HEK293T (cell line): ENCODE results near the gene PALLD.

Source experiments
- CTCF ChIA-PET: fragments of 350-600 bp; formaldehyde crosslinking; extraction: SDS; loops from one replicate; lab custom pipeline; 2021; ENCODE audit warnings: antibody characterized with exemption, inconsistent platforms; lab: Yijun Ruan, JAX
- POLR2A ChIA-PET: fragments of 350-600 bp; formaldehyde crosslinking; extraction: SDS; loops from one replicate; lab custom pipeline; 2020; ENCODE audit warnings: antibody characterized with exemption, inconsistent platforms; lab: Yijun Ruan, JAX
- DNase-seq: peaks from one replicate; pipeline ENCODE4 v3.0.0; 2012; ENCODE audit warnings: mixed read lengths; ENCODE audit errors: extremely low spot score
- ARNT ChIP-seq: fragments of 450-650 bp; IDR thresholded peaks from 2 replicates; pipeline ENCODE4 v1.6.1; 2017; ENCODE audit warnings: mild to moderate bottlenecking
- BHLHE40 ChIP-seq: fragments of 450-650 bp; IDR thresholded peaks from 2 replicates; pipeline ENCODE4 v1.6.1; 2016; ENCODE audit warnings: mild to moderate bottlenecking, moderate library complexity, borderline replicate concordance
- CTBP1 ChIP-seq: fragments of 450-650 bp; IDR thresholded peaks from 2 replicates; pipeline ENCODE4 v1.6.1; 2016; ENCODE audit warnings: borderline replicate concordance
- ELF4 ChIP-seq: fragments of 450-650 bp; IDR thresholded peaks from 2 replicates; pipeline ENCODE4 v1.6.1; 2017; ENCODE audit warnings: antibody characterized with exemption
- FOXA1 ChIP-seq: fragments of 450-650 bp; IDR thresholded peaks from 2 replicates; pipeline ENCODE4 v1.6.1; 2016; ENCODE audit warnings: mild to moderate bottlenecking
- FOXK2 ChIP-seq: fragments of 450-650 bp; IDR thresholded peaks from 2 replicates; pipeline ENCODE4 v1.6.1; 2016; ENCODE audit warnings: mild to moderate bottlenecking
- FOXM1 ChIP-seq: fragments of 450-650 bp; IDR thresholded peaks from 2 replicates; pipeline ENCODE4 v1.6.1; 2017; ENCODE audit warnings: mild to moderate bottlenecking, borderline replicate concordance
- HDGF ChIP-seq: fragments of 450-650 bp; IDR thresholded peaks from 2 replicates; pipeline ENCODE4 v1.6.1; 2017; ENCODE audit warnings: antibody characterized with exemption, borderline replicate concordance
- L3MBTL2 ChIP-seq: fragments of 450-650 bp; conservative IDR thresholded peaks from 2 replicates; pipeline ENCODE4 v1.6.1; 2016; ENCODE audit warnings: mild to moderate bottlenecking
- LEF1 ChIP-seq: fragments of 450-650 bp; IDR thresholded peaks from 2 replicates; pipeline ENCODE4 v1.6.1; 2017; ENCODE audit warnings: mild to moderate bottlenecking, borderline replicate concordance
- NFRKB ChIP-seq: fragments of 450-650 bp; IDR thresholded peaks from 2 replicates; pipeline ENCODE4 v1.6.1; 2016; ENCODE audit warnings: mild to moderate bottlenecking, moderate library complexity
- PKNOX1 ChIP-seq: fragments of 450-650 bp; IDR thresholded peaks from 2 replicates; pipeline ENCODE4 v1.6.1; 2016
- SP1 ChIP-seq: fragments of 450-650 bp; IDR thresholded peaks from 2 replicates; pipeline ENCODE4 v1.6.1; 2017
- SUZ12 ChIP-seq: fragments of 450-650 bp; IDR thresholded peaks from 2 replicates; pipeline ENCODE4 v1.6.1; 2016; ENCODE audit warnings: mild to moderate bottlenecking
- TARDBP ChIP-seq: fragments of 450-650 bp; IDR thresholded peaks from 2 replicates; pipeline ENCODE4 v1.6.1; 2016
- ZNF384 ChIP-seq: fragments of 450-650 bp; IDR thresholded peaks from 2 replicates; pipeline ENCODE4 v1.6.1; 2016

PALLD gene

GRCh38 chr4:168877511-168878491 is 380.9 kb downstream of the PALLD start:
- DNase-seq = no peak
- no peak for TF ChIP-seq FOXM1
- no peak for TF ChIP-seq ZNF384
- no peak for TF ChIP-seq FOXA1
- no peak for TF ChIP-seq SUZ12
- TF ChIP-seq ELF4 = no peak
- TF ChIP-seq CTBP1 = no peak
- TF ChIP-seq HDGF = no peak
- TF ChIP-seq FOXK2 = no peak
- no peak for TF ChIP-seq L3MBTL2
- no peak for TF ChIP-seq NFRKB
- no peak for TF ChIP-seq TARDBP
- no peak for TF ChIP-seq SP1
- TF ChIP-seq PKNOX1 = no peak
- no peak for TF ChIP-seq LEF1
- TF ChIP-seq BHLHE40 = no peak
- TF ChIP-seq ARNT = no peak
- ChIA-PET CTCF (no interaction called here), POLR2A (no interaction called here)

- ChIA-PET POLR2A (no interaction called here), CTCF (no interaction called here)
- DNase-seq = no peak
- TF ChIP-seq SUZ12 = no peak
- TF ChIP-seq TARDBP = no peak
- TF ChIP-seq LEF1 = no peak
- TF ChIP-seq FOXA1 = no peak
- TF ChIP-seq ELF4 = no peak
- TF ChIP-seq HDGF = no peak
- TF ChIP-seq CTBP1 = no peak
- no peak for TF ChIP-seq FOXM1
- no peak for TF ChIP-seq L3MBTL2
- TF ChIP-seq SP1 = no peak
- no peak for TF ChIP-seq ZNF384
Measured at GRCh38 chr4:168878623-168879022, 381.8 kb downstream of the PALLD start.

- no peak for DNase-seq
- TF ChIP-seq LEF1 = no peak
- no peak for TF ChIP-seq ZNF384
- no peak for TF ChIP-seq FOXA1
- no peak for TF ChIP-seq PKNOX1
- TF ChIP-seq FOXM1 = no peak
- TF ChIP-seq L3MBTL2 = no peak
- no peak for TF ChIP-seq CTBP1
- no peak for TF ChIP-seq BHLHE40
- no peak for TF ChIP-seq TARDBP
- no peak for TF ChIP-seq NFRKB
- TF ChIP-seq ELF4 = no peak
- no peak for TF ChIP-seq FOXK2
- no peak for TF ChIP-seq SUZ12
- TF ChIP-seq ARNT = no peak
- ChIA-PET CTCF (no interaction called here), POLR2A (no interaction called here)
Measured at GRCh38 chr4:168879188-168879587, 382.3 kb downstream of the PALLD start.

- no peak for DNase-seq
- POLR2A ChIA-PET = interaction anchor here (1.2 kb wide), 1 partner anchor 246 kb away, joined by 3 read pairs; no protein-coding TSS in a partner anchor
- CTCF ChIA-PET = interaction anchor here (0.6 kb wide), 1 partner anchor 39 kb away, joined by 4 read pairs; no protein-coding TSS in a partner anchor
- TF ChIP-seq SP1 = no peak
- TF ChIP-seq HDGF = no peak
- TF ChIP-seq L3MBTL2 = no peak
- no peak for TF ChIP-seq CTBP1
- no peak for TF ChIP-seq BHLHE40
- TF ChIP-seq ELF4 = no peak
- TF ChIP-seq FOXA1 = no peak
- TF ChIP-seq TARDBP = no peak
- no peak for TF ChIP-seq NFRKB
- no peak for TF ChIP-seq PKNOX1
- no peak for TF ChIP-seq LEF1
- TF ChIP-seq SUZ12 = no peak
- no peak for TF ChIP-seq ARNT
- no peak for TF ChIP-seq ZNF384
- no peak for TF ChIP-seq FOXM1
Measured at GRCh38 chr4:168880072-168880675, 383.3 kb downstream of the PALLD start.
